ENCODE measurements around the gene OR2AT4.
A peak's percentile ranks its signal among the peaks of the same experiment; 100 is the strongest.
"Not testable (repeated sequence)": the region's sequence is repeated elsewhere in the genome, so short reads cannot be mapped to it uniquely, and the experiment has no call there.

Gene OR2AT4

DNA sequence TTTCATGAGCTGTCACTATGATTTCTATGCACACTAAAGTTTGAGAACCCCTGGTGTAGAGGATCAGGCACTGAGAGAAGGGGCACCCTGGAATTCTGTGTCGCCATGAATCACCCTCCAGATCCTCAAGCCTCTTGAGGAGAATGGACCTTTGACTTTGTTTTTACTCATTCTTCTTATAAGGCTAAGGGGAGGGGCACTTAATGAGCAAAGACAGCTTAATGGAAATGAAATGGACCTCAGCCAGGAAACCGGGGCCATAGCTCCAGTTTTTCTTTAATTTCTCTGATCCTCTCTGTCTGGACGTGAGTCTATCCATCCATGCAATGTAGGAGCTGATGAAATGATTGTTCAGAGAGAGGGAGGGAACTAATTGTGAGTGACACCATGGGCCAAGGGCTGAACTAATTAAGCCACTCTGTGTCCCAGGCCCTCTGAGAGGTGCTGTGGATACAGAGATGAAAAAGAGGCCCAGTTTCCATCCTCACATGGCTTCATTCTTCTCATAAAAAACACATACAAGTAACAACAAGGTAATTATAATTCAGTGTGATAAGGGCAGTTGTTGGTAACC is 32.8 kb downstream of the OR2AT4 start:
- DNase-seq, result no peak

DNA sequence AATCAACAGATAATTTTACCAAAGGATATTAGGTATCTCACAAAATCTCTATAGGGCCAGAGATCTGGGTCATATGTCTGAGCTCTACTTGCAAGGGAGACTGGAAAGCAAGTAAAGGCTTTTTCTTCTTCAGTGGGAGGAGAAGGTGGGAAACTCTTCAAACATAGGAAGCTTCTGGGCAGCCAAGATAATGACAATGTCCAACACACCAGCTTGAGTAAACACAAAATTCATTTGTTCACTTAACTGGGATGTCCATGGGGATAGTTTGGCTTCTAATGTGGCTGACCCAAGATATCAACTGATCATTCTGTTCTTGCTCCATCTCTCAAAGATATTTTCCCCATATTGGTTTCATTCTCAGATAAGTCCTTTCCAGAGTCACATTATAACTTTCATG is 37.4 kb downstream of the OR2AT4 start:
- no peak for DNase-seq

DNA sequence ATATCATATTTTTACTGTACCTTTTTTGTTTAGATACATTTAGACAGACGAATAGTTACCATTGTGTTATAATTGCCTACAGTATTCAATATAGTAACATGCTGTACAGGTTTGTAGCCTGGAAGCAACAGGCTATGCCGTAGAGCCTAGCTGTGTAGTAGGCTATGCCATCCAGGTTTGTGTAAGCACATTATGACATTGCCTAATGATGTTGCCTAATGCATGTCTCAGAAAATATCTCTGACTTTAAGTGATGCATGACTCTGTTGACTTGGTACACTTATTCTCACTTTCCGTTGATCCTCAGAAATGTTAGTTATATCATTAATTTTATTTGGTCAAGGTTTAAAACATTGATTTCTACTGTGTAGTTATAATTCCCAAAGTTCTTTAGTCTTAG is 39.9 kb downstream of the OR2AT4 start:
- peak in 1 of 2 donors; percentile 18 for DNase-seq

DNA sequence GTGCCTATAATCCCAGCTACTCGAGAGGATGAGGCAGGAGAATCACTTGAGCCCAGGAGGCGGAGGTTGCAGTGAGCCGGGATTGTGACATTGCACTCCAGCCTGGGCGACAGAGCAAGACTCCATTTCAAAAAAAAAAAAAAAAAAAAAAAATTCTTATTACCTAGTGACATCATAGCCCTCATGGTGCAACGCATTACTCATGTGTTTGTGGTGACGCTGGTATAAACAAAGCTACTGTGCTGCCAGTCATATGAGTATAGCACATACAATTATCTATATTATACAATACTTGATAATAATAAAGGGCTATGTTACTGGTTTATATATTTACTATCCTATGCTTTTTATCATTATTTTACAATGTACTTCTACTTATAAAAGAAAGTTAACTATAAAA is 41.2 kb downstream of the OR2AT4 start:
- DNase-seq, result peak in 1 of 2 donors; percentile 49

DNA sequence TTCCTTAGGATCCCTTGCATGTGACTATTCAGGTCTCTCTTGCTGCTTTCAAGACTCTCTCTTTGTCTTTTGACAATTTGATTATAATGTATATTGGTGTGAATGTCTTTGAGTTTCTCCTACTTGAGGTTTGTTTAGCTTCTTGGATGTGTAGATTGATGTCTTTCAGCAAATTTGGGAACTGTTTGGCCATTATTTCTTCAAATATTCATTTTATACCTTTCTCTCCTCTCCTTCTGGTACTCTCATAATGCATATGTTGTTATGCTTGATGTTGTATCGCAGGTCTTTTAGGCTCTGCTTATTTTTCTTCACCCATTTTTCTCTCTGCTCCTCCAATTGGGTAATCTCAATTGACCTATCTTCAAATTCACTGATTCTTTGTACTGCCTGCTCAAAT is 44.2 kb downstream of the OR2AT4 start:
- DNase-seq, result no peak

DNA sequence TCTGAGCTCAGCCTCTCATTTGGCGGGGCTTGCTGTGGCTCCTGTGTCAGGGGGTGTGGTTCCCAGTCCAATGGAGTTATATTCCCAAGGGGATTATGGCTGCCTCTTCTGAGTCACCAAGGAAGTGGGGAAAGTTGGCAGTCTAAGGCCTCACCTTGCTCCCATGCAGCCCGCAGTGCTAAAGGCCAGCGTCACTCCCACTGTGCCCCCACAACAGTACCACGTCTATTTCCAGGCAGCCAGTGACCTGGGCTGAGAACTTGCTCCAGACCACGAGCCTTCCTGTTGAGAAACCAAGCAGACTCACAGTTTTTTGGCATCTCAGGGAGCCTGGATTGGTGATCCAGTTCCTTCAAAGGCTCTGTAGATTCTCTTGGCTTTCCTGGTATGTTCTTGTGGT is 45.6 kb downstream of the OR2AT4 start:
- DNase-seq, result no peak

DNA sequence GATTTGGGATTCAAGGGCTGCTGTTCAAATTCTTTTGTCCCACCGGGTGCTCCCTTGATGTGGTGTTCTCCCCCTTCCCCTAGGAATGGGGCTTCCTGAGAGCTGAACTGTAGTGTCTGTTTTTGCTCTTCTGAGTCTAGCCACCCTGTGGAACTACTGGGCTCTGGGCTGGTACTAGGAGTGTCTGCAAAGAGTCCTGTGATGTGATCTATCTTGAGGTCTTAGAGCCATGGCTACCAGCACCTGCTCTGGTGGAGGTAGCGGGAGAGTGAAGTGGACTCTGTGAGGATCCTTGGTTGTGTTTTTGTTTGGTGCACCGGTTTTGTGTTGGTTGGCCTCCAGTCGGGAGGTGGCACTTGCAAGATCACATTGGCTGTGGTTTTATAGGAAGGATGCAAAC is 46.2 kb downstream of the OR2AT4 start:
- no peak for DNase-seq

DNA sequence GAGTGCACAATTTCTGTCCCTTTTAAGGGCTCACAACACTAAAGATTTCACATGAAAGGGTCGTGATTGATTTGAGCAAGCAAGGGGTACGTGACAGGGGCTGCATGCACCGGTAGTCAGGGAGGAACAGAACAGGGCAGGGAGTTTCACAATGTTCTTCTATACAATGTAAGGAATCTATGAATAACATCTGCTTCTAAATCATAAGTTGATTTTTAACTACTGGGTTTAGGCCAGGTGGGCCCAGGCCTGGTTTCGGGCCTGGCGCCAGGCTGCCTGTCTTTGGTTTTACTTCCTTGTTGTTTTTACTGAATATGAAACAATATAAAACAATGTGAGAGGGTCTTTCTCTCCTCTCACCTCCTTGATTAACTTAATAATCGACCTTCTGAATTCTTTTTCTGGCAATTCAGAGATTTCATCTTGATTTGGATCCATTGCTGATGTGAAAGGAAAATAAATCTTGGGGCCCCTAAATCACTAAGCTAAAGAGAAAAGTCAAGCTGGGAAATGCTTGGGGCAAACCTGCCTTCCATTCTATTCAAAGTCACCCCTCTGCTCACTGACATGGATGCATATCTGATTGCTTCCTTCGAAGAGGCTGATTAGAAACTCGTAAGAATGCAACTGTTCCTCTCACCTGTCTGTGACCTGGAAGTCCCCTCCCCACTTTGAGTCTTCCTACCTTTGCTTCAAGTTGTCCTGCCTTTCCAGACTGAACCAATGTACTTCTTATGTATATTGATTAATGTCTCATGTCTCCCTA is 47.0 kb downstream of the OR2AT4 start:
- DNase-seq, result not testable (repeated sequence)

DNA sequence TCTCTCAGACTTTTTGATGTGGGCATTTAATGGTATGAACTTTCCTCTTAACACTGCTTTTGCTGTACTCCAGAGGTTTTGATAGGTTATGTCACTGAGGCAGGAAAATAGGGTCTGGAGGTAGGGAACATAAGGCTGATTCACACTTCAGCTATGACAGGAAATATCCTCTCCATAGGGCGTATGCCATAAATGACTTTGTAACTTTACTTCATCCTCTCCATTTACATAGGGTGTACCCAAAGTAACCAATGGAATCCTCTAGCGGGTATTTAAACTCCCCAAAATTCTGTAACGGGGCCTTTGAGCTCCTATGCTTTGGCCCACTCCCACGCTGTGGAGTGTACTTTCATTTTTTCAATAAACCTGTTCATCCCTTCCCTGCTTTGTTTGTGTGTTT is 49.5 kb downstream of the OR2AT4 start:
- no peak for DNase-seq

DNA sequence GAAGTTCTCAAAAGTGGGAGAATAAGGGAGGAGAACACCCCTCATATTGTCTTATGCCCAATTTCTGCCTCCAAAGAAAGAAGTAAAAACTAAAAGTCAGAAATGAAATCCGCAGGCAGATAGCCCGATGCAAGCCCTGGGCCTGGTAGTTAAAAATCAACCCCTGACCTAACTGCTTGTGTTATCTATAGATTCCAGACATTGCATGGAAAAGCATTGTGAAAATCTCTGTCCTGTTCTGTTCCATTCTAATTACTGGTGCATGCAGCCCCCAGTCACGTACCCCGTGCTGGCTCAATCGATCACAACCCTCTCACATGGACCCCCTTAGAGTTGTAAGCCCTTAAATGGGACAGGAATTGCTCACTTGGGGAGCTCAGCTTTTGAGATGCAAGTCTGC is 50.0 kb downstream of the OR2AT4 start:
- not testable (repeated sequence) for DNase-seq

DNA sequence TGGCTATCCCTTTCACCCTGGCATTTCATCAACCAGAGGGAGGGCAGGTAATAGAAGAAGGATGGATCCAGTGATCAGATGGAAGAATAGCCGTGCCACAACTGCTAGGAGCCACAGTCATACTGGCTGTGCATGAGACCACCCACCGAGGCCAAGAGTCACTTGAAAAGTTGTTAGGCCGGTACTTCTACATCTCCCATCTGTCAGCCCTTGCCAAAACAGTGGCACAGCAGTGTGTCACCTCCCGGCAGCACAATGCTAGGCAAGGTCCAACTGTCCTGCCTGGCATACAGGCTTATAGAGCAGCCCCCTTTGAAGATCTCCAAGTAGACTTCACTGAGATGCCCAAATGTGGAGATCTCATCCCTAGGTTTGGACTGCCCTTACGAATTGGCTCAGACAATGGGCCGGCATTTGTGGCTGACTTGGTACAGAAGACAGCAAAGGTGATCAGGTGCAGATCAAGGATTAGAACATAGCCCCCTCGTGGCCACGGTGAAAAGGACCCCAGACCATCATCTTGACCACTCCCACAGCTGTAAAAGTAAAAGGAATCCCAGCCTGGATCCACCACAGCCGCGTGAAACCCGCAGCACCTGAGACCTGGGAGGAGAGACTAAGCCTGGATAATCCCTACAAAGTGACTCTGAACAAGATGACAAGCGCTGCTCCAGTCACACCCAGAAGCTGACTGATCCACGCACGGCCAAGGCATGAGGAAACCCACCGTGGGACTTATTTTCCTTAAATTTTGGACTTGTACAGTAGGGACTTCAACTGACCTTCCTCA is 52.1 kb downstream of the OR2AT4 start:
- DNase-seq, result not testable (repeated sequence)

DNA sequence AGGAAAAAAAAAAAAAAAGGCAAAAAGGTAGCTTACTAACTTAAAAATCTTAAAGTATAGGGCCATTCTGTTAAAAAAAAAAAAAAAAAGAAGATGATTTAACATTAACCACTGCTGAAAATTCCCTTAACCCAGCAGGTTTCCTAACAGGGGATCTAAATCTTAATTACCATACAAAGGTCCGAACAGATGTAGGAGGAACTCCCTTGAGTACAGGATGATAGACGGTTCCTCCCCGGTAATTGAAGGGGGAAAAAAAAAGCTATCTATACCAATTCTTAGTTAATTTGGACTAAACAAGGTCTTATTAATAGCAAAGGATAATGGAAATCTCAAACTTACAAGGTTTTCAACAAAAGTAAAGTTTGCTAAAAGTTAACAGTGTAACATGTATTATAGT is 54.9 kb downstream of the OR2AT4 start:
- DNase-seq, result not testable (repeated sequence)

DNA sequence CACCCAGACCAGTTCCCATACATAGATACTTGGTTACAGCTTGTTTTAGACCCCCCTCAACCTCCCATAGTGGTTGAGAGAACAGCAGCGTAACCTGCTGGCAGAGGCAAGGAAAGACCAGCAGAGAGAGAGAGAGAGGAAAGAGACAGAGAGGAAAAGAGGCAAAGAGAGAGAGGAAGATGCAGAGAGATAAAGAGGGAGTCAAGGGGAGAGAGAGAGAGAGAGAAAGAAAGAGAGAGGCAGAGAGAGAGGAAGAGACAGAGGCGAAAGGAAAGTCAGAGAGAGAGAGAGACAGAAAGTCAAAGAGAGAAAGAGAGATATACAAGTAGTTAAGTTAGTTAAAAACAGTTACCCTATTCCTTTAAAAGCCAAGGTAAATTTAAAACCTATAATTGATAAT is 55.4 kb downstream of the OR2AT4 start:
- DNase-seq, result no peak

DNA sequence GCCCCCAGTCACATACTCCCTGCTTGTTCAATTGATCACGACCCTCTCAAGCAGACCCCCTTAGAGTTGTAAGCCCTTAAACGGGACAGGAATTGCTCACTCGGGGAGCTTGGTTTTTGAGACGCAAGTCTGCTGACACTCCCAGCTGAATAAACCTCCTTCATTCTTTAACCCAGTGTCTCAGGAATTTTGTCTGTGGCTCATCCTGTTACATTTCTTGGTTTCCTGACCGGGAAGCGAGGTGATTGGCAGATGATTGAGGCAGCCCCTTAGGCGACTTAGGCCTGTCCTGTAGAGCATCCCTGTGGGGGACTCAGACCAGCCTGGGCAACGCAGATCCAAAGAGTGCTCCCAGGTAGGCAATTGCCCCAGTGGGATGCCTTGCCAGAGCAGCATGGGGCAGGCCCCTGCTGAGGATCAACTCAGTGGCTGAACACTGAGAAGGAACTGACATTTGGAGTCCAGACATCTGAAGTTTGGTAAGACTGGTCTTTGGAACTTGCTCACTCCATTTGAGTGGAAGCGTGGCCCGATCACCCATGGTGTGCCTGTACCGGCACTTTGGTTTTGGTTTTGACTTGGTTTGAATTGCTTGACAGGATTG is 56.4 kb downstream of the OR2AT4 start:
- no peak for DNase-seq

DNA sequence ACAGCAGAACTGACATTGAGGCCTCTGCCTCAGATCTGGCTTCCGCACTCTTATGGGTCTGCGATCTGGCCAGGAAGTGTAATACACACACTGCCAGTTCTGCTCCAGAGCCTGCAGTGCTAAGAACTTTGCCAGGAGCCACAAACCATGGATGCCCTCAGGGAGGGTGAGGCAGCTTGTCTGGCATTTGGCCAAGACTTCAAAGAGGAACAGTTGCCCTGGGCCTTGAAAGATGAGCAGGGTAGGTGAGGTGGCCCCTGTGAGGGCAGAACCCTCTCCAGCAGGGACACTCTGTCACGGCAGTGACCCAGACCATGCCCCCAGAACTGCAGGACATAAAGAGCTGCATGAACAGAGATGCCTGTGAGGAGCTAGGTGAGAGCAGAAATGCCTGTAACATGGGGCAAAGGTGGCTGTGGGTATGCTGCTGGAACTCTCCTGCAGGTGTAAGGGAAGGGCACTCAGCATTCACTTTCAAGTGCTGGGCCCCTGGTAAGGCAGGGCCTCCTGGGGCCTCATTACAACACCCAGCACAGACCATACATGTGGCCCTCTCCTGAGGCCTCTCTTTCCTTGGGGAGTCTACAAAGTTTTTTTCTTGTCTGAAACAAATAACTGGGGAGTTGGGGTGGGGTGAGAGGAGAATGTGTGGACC is 60.6 kb downstream of the OR2AT4 start:
- no peak for DNase-seq

DNA sequence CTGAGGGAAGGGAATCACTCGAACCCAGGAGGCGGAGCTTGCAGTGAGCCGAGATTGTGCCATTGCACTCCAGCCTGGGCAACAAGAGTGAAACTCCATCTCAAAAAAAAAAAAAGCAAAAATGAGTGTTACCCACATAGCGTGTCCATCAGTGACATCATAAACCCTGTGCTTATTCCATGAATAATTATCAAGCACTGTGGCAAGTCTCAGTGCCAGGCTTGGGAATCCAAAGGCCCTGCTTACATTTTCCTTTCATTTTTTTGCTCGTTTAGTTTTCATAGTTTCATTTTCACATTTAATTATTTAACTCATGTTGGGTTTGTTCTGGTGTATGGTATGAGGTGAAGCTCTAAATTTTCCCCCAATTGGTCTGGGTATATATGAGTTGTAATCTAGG is 61.4 kb downstream of the OR2AT4 start:
- no peak for DNase-seq

DNA sequence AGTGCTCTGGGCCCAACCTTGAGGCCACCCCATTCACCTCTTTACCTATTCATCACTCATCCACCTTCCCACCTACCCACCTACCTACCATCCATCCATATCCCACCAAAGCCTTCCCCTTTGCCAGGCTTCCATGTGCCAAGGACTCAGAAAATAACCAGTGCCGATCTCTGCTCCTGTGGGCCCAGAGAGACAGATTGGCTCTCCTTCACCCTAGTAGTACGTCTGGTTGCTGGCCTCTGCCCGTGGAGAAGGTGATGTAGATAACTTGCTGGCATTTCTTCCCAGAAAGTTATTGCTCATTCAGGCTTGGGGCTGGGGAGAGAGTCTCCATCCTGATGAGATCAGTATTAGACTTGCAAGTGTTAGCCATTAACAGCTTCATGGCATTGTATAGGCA is 62.8 kb downstream of the OR2AT4 start:
- DNase-seq, result no peak

DNA sequence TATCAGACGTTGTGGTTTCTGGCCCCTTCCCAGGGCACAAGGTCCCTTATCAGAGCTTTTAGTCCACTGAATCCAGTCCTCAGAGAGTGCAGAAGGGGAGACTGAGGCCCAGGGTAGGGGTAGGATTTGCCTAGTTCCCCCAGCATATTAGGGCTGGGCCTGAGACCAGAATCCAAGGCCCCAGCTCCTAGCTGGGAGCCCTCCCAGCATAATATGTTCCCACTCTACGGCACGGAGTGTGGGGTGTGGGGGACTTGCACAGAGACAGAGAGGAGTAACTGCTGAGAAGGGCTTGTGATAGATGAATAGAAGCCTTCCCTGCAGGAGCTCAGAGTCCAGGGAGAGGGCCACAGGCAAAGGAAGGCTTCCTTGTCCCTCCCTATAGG is 64.1 kb downstream of the OR2AT4 start:
- DNase-seq, result no peak

DNA sequence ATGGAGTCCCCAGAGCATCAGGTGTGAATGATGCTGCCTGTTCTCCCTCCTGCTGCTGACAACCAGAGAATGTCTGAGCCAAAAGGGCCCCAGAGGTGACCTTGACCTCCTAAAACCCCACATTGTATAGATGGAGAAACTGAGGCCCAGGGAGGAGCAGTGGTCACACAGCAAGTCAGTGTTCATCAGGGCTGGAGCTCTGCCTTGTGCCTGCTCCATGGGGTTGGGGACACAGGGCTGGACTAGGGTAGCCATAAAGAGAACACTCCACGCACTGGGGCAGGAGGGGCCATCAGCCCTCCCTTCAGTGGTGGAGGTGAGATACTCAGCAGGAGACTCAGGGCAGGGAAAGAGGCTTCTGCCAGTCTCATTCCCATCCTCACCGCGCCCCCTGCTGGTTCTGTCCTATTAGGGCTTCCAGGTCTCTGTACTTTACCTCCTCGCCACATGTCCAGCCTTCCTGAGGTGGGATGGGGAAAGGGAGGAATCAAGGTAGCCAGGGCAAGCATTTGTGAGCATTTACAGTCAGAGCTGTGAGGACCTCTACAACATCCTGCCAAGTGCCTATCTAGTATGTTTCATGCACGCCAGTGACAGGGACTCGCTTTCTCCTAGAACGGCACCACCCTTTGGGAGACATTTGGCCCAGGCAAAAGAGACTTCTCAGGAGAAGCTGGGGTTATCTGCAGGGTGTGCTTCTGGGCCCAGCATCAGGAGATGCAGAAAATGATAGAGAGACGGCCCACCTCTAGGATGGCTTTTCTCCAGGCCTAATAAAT is 64.7 kb downstream of the OR2AT4 start:
- DNase-seq, result peak; percentile 57 to 65
